Prostate gland (tissue), 2 donors: ENCODE measurements around the gene UBASH3B.

Source experiments
- POLR2A ChIP-seq: fragments of 450-650 bp; IDR thresholded peaks from one replicate; pipeline ENCODE4 v1.6.1; 2016; ENCODE audit warnings: antibody characterized with exemption, mild to moderate bottlenecking
- TF ChIP-seq, protein P1 (sequence below), 4 experiments: fragments of 200-600 bp in 2 of 4; fragments of 450-650 bp in 2 of 4; sonication (generic) in 2 of 4; IDR thresholded peaks; 1 replicate in 3 of 4; 2 replicates in 1 of 4; pipeline ENCODE4 v1.5.1; 2016 to 2019; ENCODE audit warnings: antibody characterized with exemption in 4 of 4, mild to moderate bottlenecking in 2 of 4, moderate library complexity in 2 of 4

DNA sequence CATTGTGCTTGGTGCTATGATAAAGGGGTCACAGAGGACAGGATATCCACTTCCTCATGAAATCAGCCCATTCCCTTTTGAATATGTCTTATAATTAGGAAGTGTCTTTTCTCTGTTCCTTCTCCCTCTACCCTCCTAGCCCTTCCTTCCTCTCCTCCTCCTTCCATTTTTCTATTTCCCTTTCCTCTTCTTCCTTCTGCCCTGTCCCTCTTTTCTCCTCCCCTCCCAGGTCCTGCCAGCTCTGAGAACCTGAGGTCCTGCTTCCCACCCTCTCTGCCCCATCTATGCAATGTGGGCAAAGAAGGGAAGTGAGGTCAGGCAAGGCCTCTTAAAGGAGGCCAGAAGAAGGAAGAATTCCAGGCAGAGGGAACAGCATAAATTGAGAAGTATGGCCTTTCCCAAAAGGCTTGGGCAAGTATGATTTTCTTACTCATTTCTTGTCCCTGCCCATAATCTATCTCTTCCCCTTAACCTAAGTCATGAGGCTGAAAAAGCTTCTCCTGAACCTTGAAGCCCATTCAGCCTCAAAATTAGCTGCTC lies 7.7 kb upstream of the UBASH3B start:
- TF ChIP-seq, protein P1, sequence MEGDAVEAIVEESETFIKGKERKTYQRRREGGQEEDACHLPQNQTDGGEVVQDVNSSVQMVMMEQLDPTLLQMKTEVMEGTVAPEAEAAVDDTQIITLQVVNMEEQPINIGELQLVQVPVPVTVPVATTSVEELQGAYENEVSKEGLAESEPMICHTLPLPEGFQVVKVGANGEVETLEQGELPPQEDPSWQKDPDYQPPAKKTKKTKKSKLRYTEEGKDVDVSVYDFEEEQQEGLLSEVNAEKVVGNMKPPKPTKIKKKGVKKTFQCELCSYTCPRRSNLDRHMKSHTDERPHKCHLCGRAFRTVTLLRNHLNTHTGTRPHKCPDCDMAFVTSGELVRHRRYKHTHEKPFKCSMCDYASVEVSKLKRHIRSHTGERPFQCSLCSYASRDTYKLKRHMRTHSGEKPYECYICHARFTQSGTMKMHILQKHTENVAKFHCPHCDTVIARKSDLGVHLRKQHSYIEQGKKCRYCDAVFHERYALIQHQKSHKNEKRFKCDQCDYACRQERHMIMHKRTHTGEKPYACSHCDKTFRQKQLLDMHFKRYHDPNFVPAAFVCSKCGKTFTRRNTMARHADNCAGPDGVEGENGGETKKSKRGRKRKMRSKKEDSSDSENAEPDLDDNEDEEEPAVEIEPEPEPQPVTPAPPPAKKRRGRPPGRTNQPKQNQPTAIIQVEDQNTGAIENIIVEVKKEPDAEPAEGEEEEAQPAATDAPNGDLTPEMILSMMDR (IDR thresholded peaks at IDR 0.05) = no peak
- TF ChIP-seq POLR2A = no peak
